HCT116 (cell line): ENCODE data around the gene MIA3. TPM values are rescaled to one million over a fixed set of nuclear protein-coding genes. Genes with fewer than 3 reads are reported as not detected.

Source experiments
- ATAC-seq: fragments of 200-7000 bp; cut with Tn5 transposase; 2 replicates; pipeline ENCODE4 v1.9.1; 2020; ENCODE audit warnings: mild to moderate bottlenecking, moderate library complexity
- BruUV-seq: library from RNA; stranded (reverse); fragments of 400-500 nt; replicated peaks from 2 replicates; lab custom pipeline; 2021; lab: Mats Ljungman, UMichigan
- CTCF ChIA-PET: fragments of 300-600 bp; sonication (Branson Sonifier 250); formaldehyde crosslinking; loops from one replicate; lab custom pipeline; 2021; ENCODE audit warnings: antibody characterized with exemption; lab: Charles Lee
- POLR2A ChIA-PET: fragments of 300-600, 350-600 bp; sonication (Branson Sonifier 250); formaldehyde crosslinking; loops from one replicate; lab custom pipeline; 2021; ENCODE audit warnings: antibody characterized with exemption; lab: Charles Lee
- RAD21 ChIA-PET, 2 experiments: fragments of 300-600 bp; sonication (Branson Sonifier 250); formaldehyde crosslinking; loops; one replicate each; lab custom pipeline; 2023; ENCODE audit warnings: low total read pairs in 2 of 2; ENCODE audit not compliant: uncharacterized antibody in 2 of 2, unreplicated experiment in 2 of 2, low non-redundant PET in 1 of 2; lab: Charles Lee
- DNase-seq: peaks from one replicate; pipeline ENCODE4 v3.0.0-alpha.2; 2010; ENCODE audit warnings: low read depth, low spot score
- H2AFZ ChIP-seq: fragments of 200-600 bp; shearing (Covaris generic), sonication (generic); 2 replicates; pipeline ENCODE4 v1.6.1; 2017; ENCODE audit warnings: low read depth, mixed run types, mixed read lengths, antibody characterized with exemption, low read length; ENCODE audit not compliant: poor library complexity, severe bottlenecking
- H3K27ac ChIP-seq: 2 replicates; pipeline ENCODE4 v1.5.1; 2012; ENCODE audit warnings: low read depth, low read length
- H3K27me3 ChIP-seq: fragments of 200-600 bp; sonication (generic); 2 replicates; pipeline ENCODE4 v1.6.1; 2016; ENCODE audit warnings: mixed run types, low read length, mixed read lengths; ENCODE audit not compliant: insufficient read depth
- H3K36me3 ChIP-seq, 2 experiments: fragments of 200-500 bp in 1 of 2; fragments of 200-600 bp in 1 of 2; sonication (Bioruptor generic) in 1 of 2; sonication (generic) in 1 of 2; 2 replicates each; pipeline versions ENCODE4 v1.5.1 to v1.6.1; 2014 to 2016; ENCODE audit warnings: low read length in 2 of 2, inconsistent platforms in 1 of 2, mixed read lengths in 1 of 2, mixed run types in 1 of 2; ENCODE audit not compliant: insufficient read depth in 2 of 2, control insufficient read depth in 1 of 2
- H3K4me1 ChIP-seq, 2 experiments: fragments of 200-600 bp in 1 of 2; sonication (generic) in 1 of 2; 2 replicates each; pipeline versions ENCODE4 v1.5.1 to v1.6.1; 2012 to 2017; ENCODE audit warnings: low read length in 2 of 2, inconsistent platforms in 1 of 2, mild to moderate bottlenecking in 1 of 2, mixed read lengths in 1 of 2, mixed run types in 1 of 2, moderate library complexity in 1 of 2; ENCODE audit not compliant: insufficient read depth in 2 of 2, control insufficient read depth in 1 of 2
- H3K4me2 ChIP-seq: fragments of 200-600 bp; sonication (generic); 2 replicates; pipeline ENCODE4 v1.6.1; 2017; ENCODE audit warnings: mixed run types, low read length, mixed read lengths
- H3K4me3 ChIP-seq, 2 experiments: fragments of 200-600 bp in 1 of 2; sonication (generic) in 1 of 2; replicated peaks in 1 of 2; 2 replicates each; pipeline ENCODE4 v1.5.1; 2011 to 2016; ENCODE audit warnings: low read length in 2 of 2, control low read depth in 1 of 2, low read depth in 1 of 2, mild to moderate bottlenecking in 1 of 2, mixed read lengths in 1 of 2, mixed run types in 1 of 2
- H3K79me2 ChIP-seq: fragments of 200-600 bp; sonication (generic); 2 replicates; pipeline ENCODE4 v1.6.1; 2017; ENCODE audit warnings: mild to moderate bottlenecking, mixed run types, low read length, moderate library complexity, mixed read lengths; ENCODE audit not compliant: insufficient read depth
- H3K9ac ChIP-seq: fragments of 200-600 bp; sonication (generic); 2 replicates; pipeline ENCODE4 v1.6.1; 2016; ENCODE audit warnings: low read length, mixed read lengths
- H3K9me2 ChIP-seq: fragments of 200-600 bp; sonication (generic), shearing (Covaris generic); 2 replicates; pipeline ENCODE4 v1.6.1; 2017; ENCODE audit warnings: mixed run types, mild to moderate bottlenecking, moderate library complexity; ENCODE audit not compliant: insufficient read depth
- H3K9me3 ChIP-seq, 2 experiments: fragments of 200-500 bp in 1 of 2; fragments of 200-600 bp in 1 of 2; sonication (Bioruptor generic) in 1 of 2; sonication (generic) in 1 of 2; 2 replicates each; pipeline ENCODE4 v1.6.1; 2014 to 2017; ENCODE audit warnings: low read length in 2 of 2, mixed read lengths in 2 of 2, inconsistent platforms in 1 of 2, low read depth in 1 of 2, mild to moderate bottlenecking in 1 of 2, mixed run types in 1 of 2, moderate library complexity in 1 of 2; ENCODE audit not compliant: control insufficient read depth in 1 of 2, insufficient read depth in 1 of 2
- H4K20me1 ChIP-seq: fragments of 200-600 bp; sonication (generic), shearing (Covaris generic); 2 replicates; pipeline ENCODE4 v1.6.1; 2017; ENCODE audit warnings: mixed run types, mild to moderate bottlenecking, moderate library complexity; ENCODE audit not compliant: insufficient read depth
- CBX3 ChIP-seq: IDR thresholded peaks from 2 replicates; pipeline ENCODE4 v1.6.1; 2012; ENCODE audit warnings: low read depth
- ELF1 ChIP-seq: IDR thresholded peaks from 2 replicates; pipeline ENCODE4 v1.6.1; 2012; ENCODE audit warnings: low read depth, borderline replicate concordance
- EZH2 ChIP-seq: fragments of 200-600 bp; sonication (generic); IDR thresholded peaks from 2 replicates; pipeline ENCODE4 v1.6.1; 2017; ENCODE audit warnings: antibody characterized with exemption, mixed run types
- EZH2phosphoT487 ChIP-seq: fragments of 200-600 bp; IDR thresholded peaks from 2 replicates; pipeline ENCODE4 v1.6.1; 2018; ENCODE audit warnings: antibody characterized with exemption, borderline replicate concordance
- FOSL1 ChIP-seq: IDR thresholded peaks from 2 replicates; pipeline ENCODE4 v1.6.1; 2012; ENCODE audit warnings: low read depth
- JUND ChIP-seq: IDR thresholded peaks from 2 replicates; pipeline ENCODE4 v1.6.1; 2012
- RAD21 ChIP-seq: IDR thresholded peaks from 2 replicates; pipeline ENCODE4 v1.6.1; 2012; ENCODE audit warnings: low read depth, mild to moderate bottlenecking
- SIN3A ChIP-seq: IDR thresholded peaks from 2 replicates; pipeline ENCODE4 v1.6.1; 2012; ENCODE audit warnings: low read depth
- SP1 ChIP-seq: IDR thresholded peaks from 2 replicates; pipeline ENCODE4 v1.6.1; 2012; ENCODE audit warnings: low read depth
- SRF ChIP-seq: IDR thresholded peaks from 2 replicates; pipeline ENCODE4 v1.6.1; 2012; ENCODE audit warnings: low read depth
- YY1 ChIP-seq: IDR thresholded peaks from 2 replicates; pipeline ENCODE4 v1.6.1; 2011; ENCODE audit warnings: low read length, low read depth, moderate library complexity, mild to moderate bottlenecking; ENCODE audit not compliant: insufficient replicate concordance; ENCODE audit errors: extremely low read depth
- ZFX ChIP-seq: fragments of 450-650 bp; IDR thresholded peaks from 2 replicates; pipeline ENCODE4 v1.6.1; 2017
- ZNF274 ChIP-seq: fragments of 200-500 bp; sonication (Bioruptor generic); IDR thresholded peaks from 2 replicates; pipeline ENCODE4 v1.6.1; 2014; ENCODE audit warnings: mild to moderate bottlenecking, low read depth, low read length, inconsistent platforms
- intact Hi-C: fragments of 100-400 bp; cut with micrococcal nuclease; formaldehyde crosslinking; loops from 2 replicates; pipeline ENCODE4 v1.10.0; 2022
- total RNA-seq: library from RNA; stranded (reverse); gene quantifications from one replicate; pipeline ENCODE4 v1.2.1, GENCODE V29; 2021; ENCODE audit not compliant: unreplicated experiment
- TF ChIP-seq, protein P1 (sequence below): IDR thresholded peaks from 2 replicates; pipeline ENCODE4 v1.6.1; 2011; ENCODE audit warnings: mild to moderate bottlenecking, low read length, moderate library complexity; ENCODE audit not compliant: insufficient replicate concordance; ENCODE audit errors: extremely low read depth
- TF ChIP-seq, protein P2 (sequence below): IDR thresholded peaks from 2 replicates; pipeline ENCODE4 v1.6.1; 2012
- TF ChIP-seq, protein P3 (sequence below): IDR thresholded peaks from 2 replicates; pipeline ENCODE4 v1.6.1; 2012
- TF ChIP-seq, protein P4 (sequence below): IDR thresholded peaks from 2 replicates; pipeline ENCODE4 v1.6.1; 2012; ENCODE audit warnings: low read depth

Gene MIA3
- total RNA-seq, 1 experiment from 2014 or later = 62.7 TPM

DNA sequence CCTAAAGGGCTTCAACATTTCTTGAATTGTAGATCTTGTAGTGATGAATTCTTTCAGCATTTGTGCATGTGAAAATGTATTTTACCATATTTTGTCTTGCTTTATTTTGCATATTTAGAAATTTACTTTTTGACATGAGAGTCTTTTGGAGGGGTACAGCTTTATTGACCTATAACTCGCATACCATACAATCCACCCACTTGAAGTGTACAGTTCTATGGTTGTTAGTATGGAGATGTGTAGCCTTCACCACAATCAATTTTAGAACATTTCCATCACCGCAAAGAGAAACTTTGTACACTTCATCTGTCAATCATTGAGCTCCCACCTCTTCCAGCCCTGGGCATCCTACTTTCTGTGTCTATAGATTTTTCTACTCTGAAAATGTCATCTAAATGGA lies 7.2 kb upstream of the MIA3 start:
- H3K9me3 ChIP-seq = no peaks in the 10 kb centered on the region
- no peaks in the 10 kb centered on the region for H3K27me3 ChIP-seq
- H4K20me1 ChIP-seq = no peaks in the 10 kb centered on the region; the same call in 1 of the 2 replicates
- ChIA-PET POLR2A (no interaction called here), CTCF (no interaction called here), RAD21 (no interaction called here)
- no TSS peak for BruUV-seq
- H3K9ac ChIP-seq = no peak overlapping the region
- H3K4me2 ChIP-seq = no peak overlapping the region
- H2AFZ ChIP-seq = no peak overlapping the region
- H3K27ac ChIP-seq = no peak overlapping the region
- no peaks in the 10 kb centered on the region for H3K79me2 ChIP-seq
- no peaks in the 10 kb centered on the region for H3K9me2 ChIP-seq
- intact Hi-C loops = no loop called here
- no peak for ATAC-seq
- H3K36me3 ChIP-seq = no peaks in the 10 kb centered on the region
- DNase-seq = no peak
- no peaks in the 10 kb centered on the region for H3K4me1 ChIP-seq
- TF ChIP-seq JUND (no peak), SIN3A (no peak), ELF1 (no peak), ZNF274 (no peak), SRF (no peak), EZH2phosphoT487 (no peak)
- TF ChIP-seq, protein P1, sequence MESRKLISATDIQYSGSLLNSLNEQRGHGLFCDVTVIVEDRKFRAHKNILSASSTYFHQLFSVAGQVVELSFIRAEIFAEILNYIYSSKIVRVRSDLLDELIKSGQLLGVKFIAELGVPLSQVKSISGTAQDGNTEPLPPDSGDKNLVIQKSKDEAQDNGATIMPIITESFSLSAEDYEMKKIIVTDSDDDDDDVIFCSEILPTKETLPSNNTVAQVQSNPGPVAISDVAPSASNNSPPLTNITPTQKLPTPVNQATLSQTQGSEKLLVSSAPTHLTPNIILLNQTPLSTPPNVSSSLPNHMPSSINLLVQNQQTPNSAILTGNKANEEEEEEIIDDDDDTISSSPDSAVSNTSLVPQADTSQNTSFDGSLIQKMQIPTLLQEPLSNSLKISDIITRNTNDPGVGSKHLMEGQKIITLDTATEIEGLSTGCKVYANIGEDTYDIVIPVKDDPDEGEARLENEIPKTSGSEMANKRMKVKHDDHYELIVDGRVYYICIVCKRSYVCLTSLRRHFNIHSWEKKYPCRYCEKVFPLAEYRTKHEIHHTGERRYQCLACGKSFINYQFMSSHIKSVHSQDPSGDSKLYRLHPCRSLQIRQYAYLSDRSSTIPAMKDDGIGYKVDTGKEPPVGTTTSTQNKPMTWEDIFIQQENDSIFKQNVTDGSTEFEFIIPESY = no peak
- no peak overlapping the region for H3K4me3 ChIP-seq

DNA sequence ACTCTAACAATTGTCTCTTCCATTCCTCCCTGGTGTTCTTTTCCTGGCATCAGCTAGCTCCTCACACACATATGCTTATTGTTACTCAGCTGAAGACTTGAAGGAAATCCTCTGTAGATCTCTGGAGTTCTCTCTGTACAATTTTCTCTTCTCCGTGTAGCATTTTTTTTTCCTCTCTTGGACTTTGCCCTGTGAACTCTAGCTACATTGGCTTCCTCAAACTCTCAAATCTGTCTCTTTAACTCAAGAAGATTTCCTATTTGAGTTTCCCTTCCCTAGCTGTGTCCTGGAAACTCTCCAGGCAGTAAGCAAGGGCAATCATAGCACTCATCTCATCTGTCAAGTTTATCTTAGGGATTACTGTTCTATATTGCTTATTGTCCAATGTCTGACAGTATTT lies 4.3 kb upstream of the MIA3 start:
- peaks cover 2% of the 10 kb centered on the region; the same call in 1 of the 2 replicates for H3K79me2 ChIP-seq
- no peaks in the 10 kb centered on the region for H3K36me3 ChIP-seq
- H3K27ac ChIP-seq = no peak overlapping the region
- no peaks in the 10 kb centered on the region for H3K9me2 ChIP-seq
- no peaks in the 10 kb centered on the region for H4K20me1 ChIP-seq
- H3K4me1 ChIP-seq = peaks cover 0 to 6% of the 10 kb centered on the region in 2 experiments; a peak in 2 of 4 replicates
- H2AFZ ChIP-seq = no peak overlapping the region
- RAD21 ChIA-PET = no interaction called here
- H3K9me3 ChIP-seq = no peaks in the 10 kb centered on the region
- DNase-seq = no peak
- no peak overlapping the region for H3K4me2 ChIP-seq
- H3K27me3 ChIP-seq = no peaks in the 10 kb centered on the region
- no peak for ATAC-seq
- no peak overlapping the region for H3K4me3 ChIP-seq
- POLR2A ChIA-PET = no interaction called here
- intact Hi-C loops = no loop called here
- CTCF ChIA-PET = no interaction called here
- no TSS peak for BruUV-seq
- no peak overlapping the region for H3K9ac ChIP-seq
- TF ChIP-seq, protein P2, sequence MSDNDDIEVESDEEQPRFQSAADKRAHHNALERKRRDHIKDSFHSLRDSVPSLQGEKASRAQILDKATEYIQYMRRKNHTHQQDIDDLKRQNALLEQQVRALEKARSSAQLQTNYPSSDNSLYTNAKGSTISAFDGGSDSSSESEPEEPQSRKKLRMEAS = no peak
- TF ChIP-seq EZH2 (no peak), ZNF274 (no peak), RAD21 (no peak), JUND (no peak), ZFX (no peak), CBX3 (no peak), FOSL1 (no peak), SP1 (no peak), YY1 (no peak)
- TF ChIP-seq, protein P3, sequence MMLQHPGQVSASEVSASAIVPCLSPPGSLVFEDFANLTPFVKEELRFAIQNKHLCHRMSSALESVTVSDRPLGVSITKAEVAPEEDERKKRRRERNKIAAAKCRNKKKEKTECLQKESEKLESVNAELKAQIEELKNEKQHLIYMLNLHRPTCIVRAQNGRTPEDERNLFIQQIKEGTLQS = no peak
- TF ChIP-seq, protein P4, sequence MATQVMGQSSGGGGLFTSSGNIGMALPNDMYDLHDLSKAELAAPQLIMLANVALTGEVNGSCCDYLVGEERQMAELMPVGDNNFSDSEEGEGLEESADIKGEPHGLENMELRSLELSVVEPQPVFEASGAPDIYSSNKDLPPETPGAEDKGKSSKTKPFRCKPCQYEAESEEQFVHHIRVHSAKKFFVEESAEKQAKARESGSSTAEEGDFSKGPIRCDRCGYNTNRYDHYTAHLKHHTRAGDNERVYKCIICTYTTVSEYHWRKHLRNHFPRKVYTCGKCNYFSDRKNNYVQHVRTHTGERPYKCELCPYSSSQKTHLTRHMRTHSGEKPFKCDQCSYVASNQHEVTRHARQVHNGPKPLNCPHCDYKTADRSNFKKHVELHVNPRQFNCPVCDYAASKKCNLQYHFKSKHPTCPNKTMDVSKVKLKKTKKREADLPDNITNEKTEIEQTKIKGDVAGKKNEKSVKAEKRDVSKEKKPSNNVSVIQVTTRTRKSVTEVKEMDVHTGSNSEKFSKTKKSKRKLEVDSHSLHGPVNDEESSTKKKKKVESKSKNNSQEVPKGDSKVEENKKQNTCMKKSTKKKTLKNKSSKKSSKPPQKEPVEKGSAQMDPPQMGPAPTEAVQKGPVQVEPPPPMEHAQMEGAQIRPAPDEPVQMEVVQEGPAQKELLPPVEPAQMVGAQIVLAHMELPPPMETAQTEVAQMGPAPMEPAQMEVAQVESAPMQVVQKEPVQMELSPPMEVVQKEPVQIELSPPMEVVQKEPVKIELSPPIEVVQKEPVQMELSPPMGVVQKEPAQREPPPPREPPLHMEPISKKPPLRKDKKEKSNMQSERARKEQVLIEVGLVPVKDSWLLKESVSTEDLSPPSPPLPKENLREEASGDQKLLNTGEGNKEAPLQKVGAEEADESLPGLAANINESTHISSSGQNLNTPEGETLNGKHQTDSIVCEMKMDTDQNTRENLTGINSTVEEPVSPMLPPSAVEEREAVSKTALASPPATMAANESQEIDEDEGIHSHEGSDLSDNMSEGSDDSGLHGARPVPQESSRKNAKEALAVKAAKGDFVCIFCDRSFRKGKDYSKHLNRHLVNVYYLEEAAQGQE = no peak
